ENCODE data around the gene PTPRT.
"Not testable (repeated sequence)": the region's sequence is repeated elsewhere in the genome, so short reads cannot be mapped to it uniquely, and the experiment has no call there.

The PTPRT gene

DNA sequence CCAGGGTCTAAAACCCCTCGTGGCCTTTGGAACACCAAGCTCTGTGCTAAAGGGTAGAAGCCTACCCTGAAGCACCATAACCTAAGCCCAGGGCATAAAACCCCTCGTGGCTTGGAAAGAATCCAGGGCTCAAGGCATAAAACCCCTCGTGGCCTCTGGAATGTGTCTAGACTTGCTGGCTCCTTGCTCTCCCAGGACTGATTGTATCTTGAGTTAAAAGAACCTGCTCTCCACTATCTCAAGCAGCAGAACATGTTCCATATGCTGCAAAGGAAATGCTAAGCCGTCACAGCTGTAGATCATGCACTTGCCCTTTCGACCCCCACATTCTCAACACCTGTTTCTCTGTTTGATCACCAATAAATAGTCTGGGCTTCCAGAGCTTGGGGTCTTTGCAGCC, 288.9 kb downstream of the PTPRT start:
- not testable (repeated sequence) for DNase-seq

DNA sequence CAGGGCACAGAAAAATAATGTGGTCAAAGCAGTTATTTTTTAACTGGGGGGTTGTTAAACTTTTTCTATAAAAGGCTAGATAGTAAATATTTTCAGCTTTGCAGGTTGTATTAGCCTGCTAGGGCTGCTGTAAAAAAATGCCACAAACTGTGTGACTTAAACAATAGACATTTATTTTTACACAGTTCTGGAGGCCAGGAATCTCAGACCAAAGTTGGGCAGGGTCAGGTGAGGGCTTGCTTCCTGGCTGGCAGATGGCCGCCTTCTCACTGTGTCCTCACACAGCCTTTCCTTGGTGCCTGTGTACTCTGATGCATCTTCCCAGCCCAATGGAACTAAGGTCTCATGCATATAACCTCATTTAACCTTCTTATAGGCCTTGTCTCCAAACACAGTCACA, 294.7 kb downstream of the PTPRT start:
- DNase-seq, result no peak

DNA sequence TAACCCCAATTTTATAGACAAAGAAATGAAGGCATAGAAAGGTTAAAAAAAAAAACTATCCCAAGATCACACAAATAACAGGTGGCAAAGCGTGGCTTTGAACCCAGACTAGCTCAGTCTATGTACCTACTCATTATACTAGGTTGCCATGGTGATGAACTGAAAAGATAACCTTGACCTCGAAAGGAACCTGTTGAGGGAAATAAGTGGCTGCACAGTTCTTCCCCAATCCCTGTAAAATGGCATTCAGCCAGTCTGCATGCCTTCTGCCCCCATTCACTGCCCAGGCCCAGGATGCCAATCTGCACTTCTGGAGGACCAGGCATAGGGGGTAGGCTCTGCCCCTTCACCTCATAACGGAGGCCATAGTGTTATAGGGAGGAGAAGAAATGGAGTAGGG, 295.2 kb downstream of the PTPRT start:
- DNase-seq, result no peak

DNA sequence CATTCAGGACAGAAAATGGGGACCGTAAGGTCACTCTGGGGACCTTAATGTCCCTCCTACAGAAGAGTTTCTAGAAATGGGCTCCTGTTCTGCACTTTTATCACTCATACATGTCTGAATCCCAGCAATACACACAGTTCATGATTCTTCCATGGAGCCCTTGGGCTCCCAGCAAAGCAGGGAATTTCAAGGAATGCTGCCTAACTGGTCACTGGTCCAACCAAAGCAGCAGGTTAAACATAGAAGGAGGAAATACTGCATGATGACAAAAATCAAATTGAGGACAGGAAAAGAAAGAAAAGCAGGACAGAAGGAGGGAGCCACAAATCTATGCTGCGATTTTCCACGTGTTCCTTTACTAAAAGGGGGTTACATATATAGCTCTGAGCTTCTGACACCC, 300.2 kb downstream of the PTPRT start:
- no peak for DNase-seq

DNA sequence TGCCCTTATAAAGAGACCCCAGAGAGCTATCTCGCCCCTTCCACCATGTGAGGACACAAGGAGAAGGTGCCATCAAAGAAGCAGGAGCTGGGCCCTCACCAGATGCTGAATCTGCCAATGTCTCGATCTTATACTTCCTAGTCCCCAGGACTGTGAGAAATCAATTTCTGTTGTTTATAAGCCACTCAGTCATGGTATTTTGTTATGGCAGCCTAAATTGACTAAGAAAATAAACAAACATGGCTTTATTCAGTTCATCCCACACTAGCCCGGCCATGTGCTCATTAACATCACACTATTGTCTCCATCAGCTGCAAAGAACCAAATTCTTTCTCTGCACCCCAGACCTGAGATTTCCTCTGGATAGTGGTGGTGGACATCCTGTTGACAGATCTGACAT, 302.4 kb downstream of the PTPRT start:
- DNase-seq, result no peak

GRCh38 chr20:42886801-42887200, 302.9 kb downstream of the PTPRT start:
- DNase-seq, result no peak

DNA sequence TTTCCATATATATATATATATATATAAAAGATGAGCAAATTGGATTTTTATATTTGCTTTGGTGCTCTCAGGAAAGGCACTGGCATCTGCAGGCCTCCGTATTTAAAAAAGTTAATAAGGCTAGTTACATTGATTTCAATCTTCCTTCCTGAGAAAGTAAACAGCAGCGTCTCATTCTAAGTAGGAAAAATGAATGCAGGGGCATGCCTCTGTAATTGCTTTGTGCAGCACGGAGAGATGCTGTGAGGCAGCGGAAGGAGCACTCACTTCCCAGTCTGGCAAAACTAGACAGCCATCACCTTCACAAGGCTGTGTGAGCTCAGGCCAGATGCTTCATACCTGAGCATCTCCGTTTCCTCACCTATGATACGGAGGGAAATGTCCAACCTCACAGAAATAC, 303.7 kb downstream of the PTPRT start:
- no peak for DNase-seq

DNA sequence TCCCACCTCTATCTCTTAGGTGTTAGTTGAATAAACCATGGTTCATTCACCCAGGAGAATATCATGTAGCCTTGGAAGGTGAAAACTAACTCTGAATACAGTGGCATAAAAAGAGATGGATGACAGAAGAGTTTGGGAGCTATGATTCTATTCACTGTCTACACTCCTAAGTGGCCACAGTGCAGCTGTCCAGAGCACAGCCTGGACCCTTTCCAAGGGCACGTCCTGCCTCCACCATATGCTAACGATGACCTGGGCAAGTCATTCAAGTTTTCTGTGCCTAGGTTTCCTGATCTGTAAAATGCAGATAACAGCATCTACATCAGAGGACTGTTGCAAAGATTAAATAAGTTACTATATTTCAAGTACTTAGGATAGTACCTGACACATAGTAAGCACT, 314.1 kb downstream of the PTPRT start:
- no peak for DNase-seq

GRCh38 chr20:42873259-42873658, 316.4 kb downstream of the PTPRT start:
- DNase-seq, result no peak

DNA sequence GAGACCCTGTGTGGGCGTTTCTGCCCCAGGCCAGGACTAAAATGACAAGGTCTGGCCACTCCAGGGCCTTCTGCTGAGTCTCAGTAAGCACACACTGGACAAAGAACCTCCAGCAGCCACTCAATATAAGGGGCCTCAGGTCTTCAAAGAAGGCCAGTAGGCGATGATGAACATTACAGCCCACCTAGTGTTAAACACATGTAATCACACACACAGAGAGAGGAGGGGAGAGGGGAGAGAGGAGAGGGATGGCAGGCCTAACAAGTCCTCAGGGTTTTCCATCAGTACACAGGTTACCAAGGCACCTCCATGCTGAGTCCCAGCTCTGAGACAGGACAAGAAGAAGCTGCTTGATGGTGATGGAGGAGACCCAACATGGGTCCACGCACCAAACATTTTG, 325.6 kb downstream of the PTPRT start:
- no peak for DNase-seq

- DNase-seq, result no peak
Measured at GRCh38 chr20:42862446-42862845, 327.3 kb downstream of the PTPRT start.

DNA sequence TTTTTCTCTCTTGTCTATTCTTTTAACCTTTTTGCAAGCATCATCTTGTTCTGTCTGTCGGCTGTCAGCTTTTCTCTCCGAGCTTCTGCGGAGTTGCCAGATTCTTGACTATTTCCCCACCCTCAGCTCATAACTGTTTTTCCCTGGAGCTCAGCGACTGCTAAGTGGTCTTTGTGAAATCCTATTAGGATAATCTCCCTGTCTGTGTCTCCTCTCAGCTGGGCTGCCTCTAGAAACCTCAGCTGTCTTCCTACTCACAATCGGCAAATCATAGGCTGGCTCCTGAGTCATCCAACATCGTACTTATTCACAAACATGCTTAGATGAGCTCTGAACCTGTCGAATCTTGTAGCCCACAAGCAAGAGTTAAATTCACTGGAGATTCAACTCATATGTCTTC, 332.3 kb downstream of the PTPRT start:
- DNase-seq, result no peak

GRCh38 chr20:42855896-42856295, 333.8 kb downstream of the PTPRT start:
- no peak for DNase-seq

DNA sequence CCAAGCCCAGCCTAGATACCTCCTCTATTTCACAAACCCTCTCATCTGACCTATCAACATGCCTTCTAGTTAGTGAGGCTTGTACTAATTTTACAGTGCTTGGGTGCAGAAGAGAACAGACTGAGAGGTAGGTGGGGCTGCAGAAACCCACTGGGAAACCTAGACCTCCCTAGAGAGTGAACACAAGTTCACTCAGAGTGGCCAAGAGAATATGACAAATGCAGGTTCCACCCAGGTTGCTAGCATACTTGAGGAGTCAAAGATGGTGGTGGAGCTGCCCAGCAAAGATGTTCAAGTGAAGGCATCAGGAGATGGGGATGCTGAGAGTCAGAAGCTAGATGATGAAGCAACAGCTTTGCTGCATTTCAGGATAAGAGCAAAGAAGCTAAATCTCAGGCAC, 337.0 kb downstream of the PTPRT start:
- no peak for DNase-seq

DNA sequence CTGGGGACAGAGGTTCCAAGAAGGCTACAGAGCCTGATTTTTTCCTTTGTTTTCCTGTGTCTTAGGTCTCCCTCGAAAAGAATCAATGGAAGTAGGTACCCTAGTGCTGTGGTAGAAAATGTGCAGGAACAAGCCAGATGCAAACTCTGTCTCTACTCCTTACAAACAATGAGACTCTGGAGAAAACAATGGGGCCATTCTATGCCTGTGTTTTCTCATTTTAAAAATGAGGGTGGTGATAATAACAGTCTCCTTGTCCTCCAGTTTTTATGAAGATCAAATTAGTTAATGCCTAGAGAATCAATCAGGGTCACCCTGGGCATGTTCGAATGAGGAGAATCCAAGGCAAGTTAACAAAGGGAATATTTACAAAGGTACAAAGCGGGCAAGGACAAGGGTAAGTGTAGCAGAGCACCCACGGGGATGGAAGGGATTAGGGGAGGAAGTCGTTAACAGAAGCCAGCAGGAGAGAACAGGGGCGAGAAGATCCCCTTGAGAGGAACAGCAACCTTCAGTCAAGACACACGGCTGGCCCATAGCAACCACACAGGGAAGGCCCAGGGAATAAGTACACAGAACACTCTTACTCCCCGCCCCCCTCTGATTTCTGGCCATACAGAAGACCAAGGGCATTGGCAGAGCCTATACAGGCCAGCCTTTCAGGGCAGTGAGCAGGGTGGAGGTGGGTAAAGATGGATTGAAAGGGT, 342.8 kb downstream of the PTPRT start:
- no peak for DNase-seq

GRCh38 chr20:42844751-42845150, 345.0 kb downstream of the PTPRT start:
- no peak for DNase-seq

- no peak for DNase-seq
Measured at GRCh38 chr20:42837456-42837855, 352.2 kb downstream of the PTPRT start.

GRCh38 chr20:42836339-42836738, 353.4 kb downstream of the PTPRT start:
- no peak for DNase-seq

DNA sequence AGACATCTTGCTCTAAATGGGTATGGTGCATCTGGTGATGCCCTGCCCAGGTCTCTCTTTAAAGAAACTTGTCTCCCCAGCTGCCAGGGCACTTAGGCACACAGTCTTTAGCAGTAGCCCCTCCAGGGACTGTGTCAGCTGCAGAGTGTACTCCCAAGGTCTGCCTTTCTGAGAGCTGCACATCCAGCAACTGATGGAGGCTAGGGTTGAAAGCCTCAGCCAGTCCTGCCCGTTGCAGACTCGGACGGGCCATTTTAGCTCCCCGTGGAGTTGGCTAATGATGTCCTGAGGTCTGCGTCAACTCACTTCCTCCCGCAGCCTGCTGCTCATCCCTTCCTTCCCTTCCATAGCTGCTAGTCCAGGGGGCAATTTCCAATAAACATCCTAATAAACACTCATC, 381.8 kb downstream of the PTPRT start:
- DNase-seq, result no peak

DNA sequence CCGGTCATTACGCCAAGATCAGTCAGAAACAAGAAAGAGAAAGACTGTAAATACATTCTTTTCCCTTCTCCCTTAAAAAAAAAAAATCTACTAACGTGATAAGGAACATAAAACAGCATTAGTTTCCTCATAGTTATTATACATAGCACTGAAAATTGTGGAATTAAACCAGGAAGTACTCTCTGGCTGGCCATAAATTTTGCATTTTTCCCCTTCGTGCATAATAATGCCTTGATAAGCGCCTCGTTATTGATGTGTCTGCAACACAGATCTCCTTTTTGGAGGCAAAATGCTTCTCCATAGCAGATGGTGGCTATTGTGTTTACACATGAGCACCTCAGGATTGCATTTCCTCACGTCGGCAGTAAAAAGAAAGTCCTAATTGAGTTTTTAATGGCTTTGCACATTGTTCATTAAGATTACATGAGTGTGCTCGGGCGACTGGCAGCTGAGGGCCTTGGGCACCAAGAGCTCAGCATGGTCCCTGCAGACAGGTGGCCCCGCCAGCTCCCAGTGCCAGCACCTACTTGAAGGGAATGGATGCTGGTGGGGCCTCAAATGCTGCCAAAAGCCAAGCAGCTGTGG, 394.5 kb downstream of the PTPRT start:
- DNase-seq, result no peak

GRCh38 chr20:42792052-42792451, 397.7 kb downstream of the PTPRT start:
- DNase-seq, result no peak

DNA sequence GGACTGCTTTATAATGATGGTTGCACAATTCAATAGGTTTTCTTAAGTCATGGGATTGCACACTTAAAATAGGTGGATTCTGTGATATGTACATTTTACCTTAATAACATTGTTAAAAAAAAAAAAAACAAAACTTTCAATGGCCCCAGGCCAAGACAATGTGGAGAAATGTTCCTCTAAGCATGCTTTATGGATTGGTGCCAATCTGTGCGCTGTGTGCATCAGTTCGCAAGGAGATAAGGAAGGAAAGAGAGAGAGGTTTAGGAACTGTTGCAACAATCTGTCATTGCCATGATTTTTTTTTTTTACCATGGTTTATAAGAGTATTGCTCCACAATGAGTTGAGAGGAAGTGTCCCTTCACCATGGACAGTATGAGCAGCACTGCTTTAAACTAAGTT, 399.6 kb downstream of the PTPRT start:
- DNase-seq, result no peak

DNA sequence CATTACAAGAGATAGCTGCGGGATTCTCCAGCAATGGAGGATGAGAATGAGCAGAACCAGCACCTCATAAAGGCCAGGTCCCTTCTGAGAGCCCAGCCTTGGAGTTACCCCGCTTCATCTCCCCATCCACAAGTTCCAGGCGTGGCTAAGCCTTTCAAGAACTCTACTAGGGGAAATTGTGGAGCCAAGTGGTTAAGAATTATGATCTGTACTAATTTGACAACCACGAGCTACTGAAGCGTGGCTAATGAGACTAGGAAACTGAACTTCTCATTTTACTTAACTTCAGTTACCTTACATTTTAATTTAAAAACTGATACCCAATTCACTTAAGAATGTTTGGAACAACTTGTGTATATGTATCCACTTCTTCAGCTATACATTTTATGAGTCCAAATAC, 401.0 kb downstream of the PTPRT start:
- DNase-seq, result no peak

GRCh38 chr20:42785041-42785440, 404.7 kb downstream of the PTPRT start:
- no peak for DNase-seq

DNA sequence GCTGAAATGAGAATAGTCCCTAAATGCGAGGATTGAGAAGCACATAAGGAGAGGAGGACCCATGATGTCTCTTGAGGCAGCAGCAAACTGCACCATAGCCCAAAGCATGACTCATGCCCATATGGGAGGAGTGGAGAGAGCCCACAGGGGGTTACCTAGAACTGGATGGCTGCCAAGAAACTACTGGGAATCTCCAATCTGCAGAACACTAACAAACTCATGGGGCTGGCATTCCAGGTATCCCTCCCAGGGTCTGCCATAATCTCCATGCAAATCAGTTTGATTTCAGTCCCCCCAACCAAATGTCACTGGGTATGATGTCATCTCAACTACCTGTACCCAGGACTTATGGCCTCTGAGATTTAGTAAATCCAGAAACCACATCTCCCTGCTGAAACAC, 410.5 kb downstream of the PTPRT start:
- no peak for DNase-seq

Data from CD4-positive, alpha-beta T cell treated with Interleukin-4 for 4 hours (primary cell).